LNCaP clone FGC (cell line): Measurements from ENCODE around the gene ZSCAN20.

Source experiments
- DNase-seq: peaks from one replicate; pipeline ENCODE4 v3.0.0-alpha.2; 2011; ENCODE audit warnings: low read depth
- H3K4me3 ChIP-seq: 2 replicates; pipeline ENCODE4 v1.5.1; 2011; ENCODE audit warnings: mild to moderate bottlenecking, low read depth, low read length, control low read depth
- CTCF ChIP-seq: IDR thresholded peaks from 2 replicates; pipeline ENCODE4 v1.5.1; 2012; ENCODE audit warnings: mild to moderate bottlenecking; ENCODE audit not compliant: control insufficient read depth, insufficient read depth; ENCODE audit errors: extremely low read depth

ZSCAN20 gene

DNA sequence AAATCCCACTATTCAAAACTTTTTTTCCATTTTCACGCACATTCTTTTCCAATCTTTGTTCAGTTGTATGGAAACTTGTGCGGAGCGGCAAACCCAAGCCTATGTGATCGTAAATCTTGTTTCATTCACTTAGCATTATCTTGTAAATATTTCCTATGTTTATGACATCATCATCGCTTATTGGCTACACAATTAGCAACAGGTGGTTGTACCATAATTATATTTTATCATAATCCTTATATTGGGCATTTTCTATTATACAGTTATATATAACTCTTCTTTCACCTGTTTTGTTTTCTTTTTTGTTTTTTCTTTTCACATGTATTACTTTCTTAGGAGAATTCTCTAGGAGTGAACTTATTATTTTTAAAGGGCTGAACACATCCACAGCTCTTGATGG is 65.4 kb downstream of the ZSCAN20 start:
- no peak for TF ChIP-seq CTCF
- DNase-seq, result no peak

GRCh38 chr1:33541966-33542365 is 69.5 kb downstream of the ZSCAN20 start:
- no peak overlapping the region for H3K4me3 ChIP-seq
- DNase-seq, result no peak
- TF ChIP-seq CTCF, result no peak

More for the DNA sequence above, 65.4 kb downstream of the ZSCAN20 start:
- no peak overlapping the region for H3K4me3 ChIP-seq
